A549 (cell line): ENCODE measurements around the gene TNPO3. TPM values are rescaled to one million over a fixed set of nuclear protein-coding genes. Genes with fewer than 3 reads are reported as not detected.

ENCODE experiments used
- ATAC-seq, 2 experiments: fragments of 200-7000 bp in 1 of 2; fragments of >200 bp in 1 of 2; cut with Nextera tagmentation in 1 of 2; cut with Tn5 transposase in 1 of 2; 3 replicates each; pipeline versions ENCODE4 v1.8.0 to v1.9.1; 2018 to 2020; ENCODE audit warnings: mild to moderate bottlenecking in 1 of 2, moderate library complexity in 1 of 2
- CTCF ChIA-PET: fragments of 300-600 bp; sonication (Branson Sonifier 250); formaldehyde crosslinking; extraction: SDS; loops from one replicate; lab custom pipeline; 2021; ENCODE audit warnings: antibody characterized with exemption, inconsistent platforms; lab: Yijun Ruan, JAX
- POLR2A ChIA-PET: fragments of 350-600 bp; formaldehyde crosslinking; extraction: SDS; loops from one replicate; lab custom pipeline; 2021; ENCODE audit warnings: antibody characterized with exemption, inconsistent platforms; lab: Yijun Ruan, JAX
- DNase-seq, 2 experiments: peaks; one replicate each; pipeline versions ENCODE4 v3.0.0 to v3.0.0-alpha.2; 2011 to 2016; ENCODE audit warnings: low read depth in 1 of 2, low spot score in 1 of 2
- FAIRE-seq: peaks from 2 replicates; lab custom pipeline; 2011; peaks lifted over from hg19 to GRCh38; lab: Jason Lieb, UNC
- H3K27ac ChIP-seq, 2 experiments: fragments of >200 bp; sonication (Bioruptor Twin); formaldehyde crosslinking; 3 replicates each; pipeline ENCODE4 v1.5.1; 2016 to 2017
- H3K4me1 ChIP-seq: fragments of >200 bp; sonication (Bioruptor Twin); formaldehyde crosslinking; 3 replicates; pipeline ENCODE4 v1.6.1; 2016
- H3K4me2 ChIP-seq: fragments of >200 bp; sonication (Bioruptor Twin); formaldehyde crosslinking; 3 replicates; pipeline ENCODE4 v1.6.1; 2016
- H3K4me3 ChIP-seq: fragments of >200 bp; sonication (Bioruptor Twin); formaldehyde crosslinking; 3 replicates; pipeline ENCODE4 v1.5.1; 2016
- H3K9me3 ChIP-seq: fragments of >200 bp; sonication (Bioruptor Twin); formaldehyde crosslinking; 3 replicates; pipeline ENCODE4 v1.6.1; 2016
- CBX2 ChIP-seq: fragments of 200-600 bp; sonication (generic); IDR thresholded peaks from 2 replicates; pipeline ENCODE4 v1.6.1; 2016; ENCODE audit warnings: low read depth, mild to moderate bottlenecking, borderline replicate concordance
- CHD4 ChIP-seq: fragments of 200-600 bp; sonication (generic); IDR thresholded peaks from 2 replicates; pipeline ENCODE4 v1.6.1; 2016; ENCODE audit warnings: antibody characterized with exemption, mild to moderate bottlenecking, borderline replicate concordance
- ESRRA ChIP-seq: fragments of 150-350 bp; IDR thresholded peaks from 2 replicates; pipeline ENCODE4 v1.6.1; 2014; ENCODE audit warnings: mild to moderate bottlenecking, low read length, borderline replicate concordance
- HDAC2 ChIP-seq: fragments of 200-600 bp; sonication (generic); IDR thresholded peaks from 2 replicates; pipeline ENCODE4 v1.6.1; 2016
- HOXA7 ChIP-seq: fragments of 250-450 bp; sonication (Bioruptor Pico); IDR thresholded peaks from 2 replicates; pipeline ENCODE4 v1.5.0; 2020; ENCODE audit warnings: mild to moderate bottlenecking, moderate library complexity
- MAFK ChIP-seq: fragments of 450-650 bp; IDR thresholded peaks from 2 replicates; pipeline ENCODE4 v1.6.1; 2014; ENCODE audit not compliant: partially characterized antibody
- MAZ ChIP-seq: fragments of 150-350 bp; IDR thresholded peaks from 2 replicates; pipeline ENCODE4 v1.6.1; 2014; ENCODE audit warnings: antibody characterized with exemption, low read depth, low read length, borderline replicate concordance
- NFE2L2 ChIP-seq: fragments of 150-350 bp; conservative IDR thresholded peaks from 2 replicates; pipeline ENCODE4 v1.6.1; 2014; ENCODE audit warnings: low read length
- NR3C1 ChIP-seq: fragments of >200 bp; sonication (Bioruptor Twin); formaldehyde crosslinking; IDR thresholded peaks from 3 replicates; pipeline ENCODE4 v1.6.1; 2017
- PBX3 ChIP-seq: IDR thresholded peaks from 2 replicates; pipeline ENCODE4 v1.6.1; 2012
- POLR2A ChIP-seq: IDR thresholded peaks from 2 replicates; pipeline ENCODE4 v1.6.1; 2012; ENCODE audit warnings: mild to moderate bottlenecking, low read length
- RARB ChIP-seq: fragments of 250-450 bp; sonication (Bioruptor Pico); IDR thresholded peaks from 2 replicates; pipeline ENCODE4 v1.8.0; 2021; ENCODE audit warnings: mild to moderate bottlenecking, moderate library complexity
- RCOR1 ChIP-seq: fragments of 150-350 bp; IDR thresholded peaks from 2 replicates; pipeline ENCODE4 v1.6.1; 2014; ENCODE audit warnings: antibody characterized with exemption, low read length, low read depth
- RNF2 ChIP-seq: fragments of 200-600 bp; sonication (generic); IDR thresholded peaks from 2 replicates; pipeline ENCODE4 v1.6.1; 2016; ENCODE audit warnings: low read depth, mild to moderate bottlenecking, antibody characterized with exemption, moderate library complexity, borderline replicate concordance
- TFCP2L1 ChIP-seq: fragments of 250-450 bp; sonication (Bioruptor Pico); IDR thresholded peaks from 2 replicates; pipeline ENCODE4 v1.5.0; 2021; ENCODE audit warnings: mild to moderate bottlenecking
- ZNF302 ChIP-seq: fragments of 250-450 bp; sonication (Bioruptor Pico); IDR thresholded peaks from 2 replicates; pipeline ENCODE4 v1.9.0; 2021; ENCODE audit warnings: inconsistent platforms, mild to moderate bottlenecking, moderate library complexity
- WGBS: methylation state at CpG from one replicate; pipeline ENCODE4 v1.1.6; 2017; ENCODE audit errors: missing lambda C conversion rate; 5-methylcytosine and 5-hydroxymethylcytosine counted together
- polyA plus RNA-seq, 4 experiments: library from polyadenylated mRNA; depleted of rRNA in 3 of 4; stranded (reverse); fragments of >200 nt; fragmentation: RNase III in 1 of 4; extraction: RNeasy Plus Mini Kit Qiagen cat#74134 plus additional on column Dnase treatment in 1 of 4; gene quantifications; 2 replicates in 3 of 4; 3 replicates in 1 of 4; pipeline ENCODE4 v1.2.3, GENCODE V29; 2011 to 2017
- TF ChIP-seq, protein P1 (sequence below): fragments of 250-450 bp; sonication (Bioruptor Pico); IDR thresholded peaks from 2 replicates; pipeline ENCODE4 v1.5.0; 2020; ENCODE audit warnings: low read depth, mild to moderate bottlenecking, moderate library complexity
- TF ChIP-seq, protein P2 (sequence below): fragments of >200 bp; sonication (Bioruptor Twin); formaldehyde crosslinking; IDR thresholded peaks from 2 replicates; pipeline ENCODE4 v1.6.1; 2016

TNPO3 gene
- polyA plus RNA-seq, 2 of the 4 experiments (the other 2 are of a cell fraction): 43.2 to 66.9 TPM

- TF ChIP-seq RARB (CRISPR knock-in tag) (no peak), HDAC2 (no peak), NR3C1 (no peak), PBX3 (no peak), HOXA7 (CRISPR knock-in tag) (no peak), RCOR1 (no peak), CBX2 (no peak), MAFK (no peak), CHD4 (no peak), MAZ (no peak)
- TF ChIP-seq, protein P1, sequence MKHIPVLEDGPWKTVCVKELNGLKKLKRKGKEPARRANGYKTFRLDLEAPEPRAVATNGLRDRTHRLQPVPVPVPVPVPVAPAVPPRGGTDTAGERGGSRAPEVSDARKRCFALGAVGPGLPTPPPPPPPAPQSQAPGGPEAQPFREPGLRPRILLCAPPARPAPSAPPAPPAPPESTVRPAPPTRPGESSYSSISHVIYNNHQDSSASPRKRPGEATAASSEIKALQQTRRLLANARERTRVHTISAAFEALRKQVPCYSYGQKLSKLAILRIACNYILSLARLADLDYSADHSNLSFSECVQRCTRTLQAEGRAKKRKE (CRISPR knock-in tag): no peak
- TF ChIP-seq, protein P2, sequence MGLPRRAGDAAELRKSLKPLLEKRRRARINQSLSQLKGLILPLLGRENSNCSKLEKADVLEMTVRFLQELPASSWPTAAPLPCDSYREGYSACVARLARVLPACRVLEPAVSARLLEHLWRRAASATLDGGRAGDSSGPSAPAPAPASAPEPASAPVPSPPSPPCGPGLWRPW: no peak
- no peak overlapping the region for H3K4me2 ChIP-seq
- H3K4me3 ChIP-seq: no peak overlapping the region
- no peak for FAIRE-seq
- no peaks in the 10 kb centered on the region for H3K9me3 ChIP-seq
- H3K4me1 ChIP-seq: peaks cover 12% of the 10 kb centered on the region
- no peak overlapping the region for H3K27ac ChIP-seq
- ATAC-seq: no peak
- ChIA-PET CTCF (interaction anchor here (1.0 to 1.7 kb wide), 4 partner anchors 12 to 158 kb away, joined by 3 to 5 read pairs (median 4); no protein-coding TSS in a partner anchor), POLR2A (no interaction called here)
- WGBS: 67% methylated on average over 10 of the region's 14 CpGs
- DNase-seq: no peak
Observed at GRCh38 chr7:128934361-128935341, 120.3 kb downstream of the TNPO3 start.

GRCh38 chr7:128933180-128933891 is 121.6 kb downstream of the TNPO3 start:
- ChIA-PET CTCF (interaction anchor here (1.1 to 1.7 kb wide), 7 partner anchors 8 to 158 kb away, joined by 3 to 5 read pairs (median 4); no protein-coding TSS in a partner anchor), POLR2A (no interaction called here)
- TF ChIP-seq RNF2 (no peak), MAFK (peak; percentile 89)
- Histone ChIP-seq H3K4me1 (peaks cover 4% of the 10 kb centered on the region; the same call in 1 of the 3 replicates), H3K27ac (no peak overlapping the region), H3K9me3 (no peaks in the 10 kb centered on the region), H3K4me3 (no peak overlapping the region), H3K4me2 (no peak overlapping the region)
- no peak for ATAC-seq
- no peak for FAIRE-seq
- no peak for DNase-seq
- WGBS: 72% methylated on average over 15 of the region's 15 CpGs

DNA sequence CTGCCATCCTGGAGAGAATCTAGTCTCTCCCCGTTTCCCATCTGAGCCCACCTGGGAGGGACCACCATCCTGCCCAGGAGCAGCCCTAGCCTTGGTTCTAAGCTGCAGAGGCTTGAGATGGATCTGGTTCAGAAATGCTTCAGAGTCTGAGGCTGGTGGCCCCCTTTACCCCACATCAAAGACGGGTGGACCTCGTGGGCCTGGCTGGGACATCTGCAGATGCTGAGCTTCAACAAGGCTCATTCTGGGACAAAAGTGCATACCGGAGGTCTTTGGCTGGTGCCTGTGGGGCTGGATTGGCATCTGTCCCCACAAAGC is 122.1 kb downstream of the TNPO3 start:
- Histone ChIP-seq H3K4me1 (peaks cover 4% of the 10 kb centered on the region; the same call in 1 of the 3 replicates), H3K9me3 (no peaks in the 10 kb centered on the region), H3K27ac (no peak overlapping the region), H3K4me2 (no peak overlapping the region), H3K4me3 (no peak overlapping the region)
- ChIA-PET CTCF (interaction anchor here (1.1 to 1.7 kb wide), 7 partner anchors 9 to 159 kb away, joined by 3 to 5 read pairs (median 4); no protein-coding TSS in a partner anchor), POLR2A (no interaction called here)
- FAIRE-seq: no peak
- no peak for ATAC-seq
- WGBS: 80% methylated on average over 1 of the region's 4 CpGs
- DNase-seq: no peak
- TF ChIP-seq TFCP2L1 (no peak), NFE2L2 (no peak), ESRRA (no peak), POLR2A (no peak), ZNF302 (CRISPR knock-in tag) (no peak)
